HEK293 (cell line): Measurements from ENCODE around the gene PRXL2B.

Source experiments
- CTCF ChIA-PET: fragments of 350-600 bp; formaldehyde crosslinking; extraction: SDS; loops from one replicate; lab custom pipeline; 2021; ENCODE audit warnings: antibody characterized with exemption; lab: Yijun Ruan, JAX
- POLR2A ChIA-PET: fragments of 300-600 bp; formaldehyde crosslinking; extraction: SDS; loops from one replicate; lab custom pipeline; 2020; ENCODE audit warnings: antibody characterized with exemption, inconsistent platforms; lab: Yijun Ruan, JAX
- H3K27ac ChIP-seq: fragments of 200-500 bp; sonication (Bioruptor generic); 2 replicates; pipeline ENCODE4 v1.5.1; 2014; ENCODE audit warnings: low read depth, low read length, control low read depth, inconsistent platforms; ENCODE audit errors: extremely low read depth
- H3K36me3 ChIP-seq, 2 experiments: fragments of 200-500 bp in 1 of 2; sonication (Bioruptor generic) in 1 of 2; 1 replicate in 1 of 2; 2 replicates in 1 of 2; pipeline ENCODE4 v1.5.1; 2014 to 2017; ENCODE audit warnings: inconsistent platforms in 2 of 2, low read length in 2 of 2; ENCODE audit not compliant: control insufficient read depth in 2 of 2, insufficient read depth in 1 of 2
- H3K4me1 ChIP-seq: fragments of 200-500 bp; sonication (Bioruptor generic); 2 replicates; pipeline ENCODE4 v1.5.1; 2014; ENCODE audit warnings: mild to moderate bottlenecking, low read length, inconsistent platforms; ENCODE audit not compliant: control insufficient read depth, insufficient read depth
- H3K4me3 ChIP-seq: 2 replicates; pipeline ENCODE4 v1.5.1; 2011; ENCODE audit warnings: low read depth, mild to moderate bottlenecking, control low read depth, low read length, moderate library complexity
- H3K9me3 ChIP-seq: fragments of 200-500 bp; sonication (Bioruptor generic); 2 replicates; pipeline ENCODE4 v1.5.1; 2014; ENCODE audit warnings: low read depth, low read length, inconsistent platforms; ENCODE audit not compliant: control insufficient read depth, insufficient read depth
- EGR2 ChIP-seq: fragments of 450-650 bp; formaldehyde crosslinking; IDR thresholded peaks from 2 replicates; pipeline ENCODE4 v1.5.1; 2016; ENCODE audit warnings: low read depth, missing biosample characterization, missing genetic modification characterization
- HOXA7 ChIP-seq: sonication (generic); formaldehyde crosslinking; IDR thresholded peaks from 2 replicates; pipeline ENCODE4 v1.8.1; 2022; ENCODE audit warnings: missing genetic modification reagents, borderline replicate concordance
- KLF8 ChIP-seq: fragments of 450-650 bp; formaldehyde crosslinking; IDR thresholded peaks from 2 replicates; pipeline ENCODE4 v1.5.1; 2016; ENCODE audit warnings: missing biosample characterization, missing genetic modification characterization
- SETDB1 ChIP-seq: IDR thresholded peaks from one replicate; pipeline ENCODE4 v1.6.1; 2017; ENCODE audit warnings: mild to moderate bottlenecking, low read length, moderate library complexity, mixed read lengths; ENCODE audit not compliant: insufficient read length
- ZBTB48 ChIP-seq: fragments of 450-650 bp; formaldehyde crosslinking; IDR thresholded peaks from 2 replicates; pipeline ENCODE4 v1.5.1; 2016; ENCODE audit warnings: missing biosample characterization, missing genetic modification characterization
- ZNF175 ChIP-seq: fragments of 450-650 bp; formaldehyde crosslinking; IDR thresholded peaks from 2 replicates; pipeline ENCODE4 v1.5.1; 2016; ENCODE audit warnings: missing biosample characterization, missing genetic modification characterization
- ZNF23 ChIP-seq: fragments of 450-650 bp; formaldehyde crosslinking; IDR thresholded peaks from 2 replicates; pipeline ENCODE4 v1.5.1; 2016; ENCODE audit warnings: missing biosample characterization, missing genetic modification characterization, borderline replicate concordance
- ZNF677 ChIP-seq: fragments of 450-650 bp; IDR thresholded peaks from 2 replicates; pipeline ENCODE4 v1.5.0; 2018; ENCODE audit warnings: missing biosample characterization, mild to moderate bottlenecking, missing genetic modification characterization, moderate library complexity
- ZNF792 ChIP-seq: fragments of 450-650 bp; formaldehyde crosslinking; IDR thresholded peaks from 2 replicates; pipeline ENCODE4 v1.5.1; 2016; ENCODE audit warnings: missing biosample characterization, missing genetic modification characterization
- ZXDB ChIP-seq: fragments of 450-650 bp; formaldehyde crosslinking; IDR thresholded peaks from 2 replicates; pipeline ENCODE4 v1.5.1; 2016; ENCODE audit warnings: missing biosample characterization, missing genetic modification characterization
- TF ChIP-seq, protein P1 (sequence below): fragments of 450-650 bp; formaldehyde crosslinking; conservative IDR thresholded peaks from 2 replicates; pipeline ENCODE4 v1.5.1; 2016; ENCODE audit warnings: low read depth, missing biosample characterization, missing genetic modification characterization
- TF ChIP-seq, protein P2 (sequence below): fragments of 450-650 bp; formaldehyde crosslinking; IDR thresholded peaks from 2 replicates; pipeline ENCODE4 v1.5.1; 2016; ENCODE audit warnings: missing biosample characterization, missing genetic modification characterization
- TF ChIP-seq, protein P3 (sequence below): fragments of 450-650 bp; formaldehyde crosslinking; IDR thresholded peaks from 2 replicates; pipeline ENCODE4 v1.5.1; 2017; ENCODE audit warnings: missing biosample characterization, missing genetic modification characterization

The PRXL2B gene

DNA sequence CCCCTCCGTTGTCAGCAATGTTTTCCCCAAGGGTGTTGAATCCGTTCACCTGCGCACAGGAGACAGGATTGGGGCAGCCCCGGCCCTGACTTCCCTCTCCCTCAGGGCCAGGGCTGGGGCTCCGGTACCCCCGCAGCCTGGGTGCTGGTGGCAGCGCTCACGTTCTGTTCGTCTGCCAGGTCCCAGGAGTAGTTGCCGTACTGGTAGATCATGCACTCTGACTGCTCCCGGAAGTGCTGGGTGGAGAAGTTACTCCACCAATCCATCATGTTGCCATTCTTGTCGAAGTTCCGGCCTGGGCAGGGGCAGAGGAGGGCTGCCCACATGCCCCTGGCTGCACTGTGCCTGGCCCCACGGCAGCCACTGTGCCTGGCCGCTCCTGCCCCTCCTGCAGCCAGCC lies 6.1 kb downstream of the PRXL2B start:
- no peak overlapping the region for H3K4me3 ChIP-seq
- CTCF ChIA-PET: no interaction called here

DNA sequence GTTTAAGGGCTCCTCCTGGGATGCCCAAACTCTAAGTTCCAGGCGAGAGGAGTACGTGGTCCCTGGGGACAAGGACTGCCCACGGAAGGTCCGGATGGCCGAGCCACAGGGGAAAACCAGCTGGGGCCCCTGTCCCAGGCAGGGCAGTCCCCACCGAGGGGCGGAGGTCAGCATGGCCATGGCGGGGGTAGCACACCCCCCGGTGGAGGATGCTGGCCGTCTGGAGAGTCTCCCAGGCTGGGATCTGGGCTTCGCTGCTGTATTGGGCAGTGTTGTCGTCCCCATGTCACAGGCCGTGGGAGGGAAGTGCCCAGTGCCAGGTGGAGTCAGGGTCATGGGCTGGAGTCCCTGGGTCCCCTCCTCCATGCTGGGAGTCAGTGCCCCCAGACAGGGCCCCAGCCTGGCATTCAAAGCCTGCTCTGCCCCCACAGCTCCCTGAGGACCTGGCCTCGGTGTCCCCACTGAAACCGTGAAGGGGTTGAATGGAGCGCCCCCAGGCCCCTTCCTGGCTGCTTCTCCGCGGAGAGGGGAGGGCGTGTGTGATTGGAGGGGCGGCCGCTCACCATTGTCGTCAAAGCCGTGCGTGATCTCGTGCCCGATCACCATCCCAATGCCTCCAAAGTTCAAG lies 6.8 kb downstream of the PRXL2B start:
- CTCF ChIA-PET: no interaction called here
- H3K9me3 ChIP-seq: no peaks in the 10 kb centered on the region
- no peak overlapping the region for H3K27ac ChIP-seq
- POLR2A ChIA-PET: no interaction called here
- no peaks in the 10 kb centered on the region for H3K4me1 ChIP-seq
- H3K4me3 ChIP-seq: no peak overlapping the region
- H3K36me3 ChIP-seq: peaks cover 0 to 16% of the 10 kb centered on the region in 2 experiments; a peak in 1 of 3 replicates
- TF ChIP-seq ZXDB (tag by site-specific recombination) (no peak), HOXA7 (CRISPR knock-in tag) (no peak), SETDB1 (no peak), EGR2 (tag by site-specific recombination) (no peak), ZNF792 (tag by site-specific recombination) (no peak), KLF8 (tag by site-specific recombination) (no peak), ZBTB48 (tag by site-specific recombination) (no peak)
- TF ChIP-seq, protein P1, sequence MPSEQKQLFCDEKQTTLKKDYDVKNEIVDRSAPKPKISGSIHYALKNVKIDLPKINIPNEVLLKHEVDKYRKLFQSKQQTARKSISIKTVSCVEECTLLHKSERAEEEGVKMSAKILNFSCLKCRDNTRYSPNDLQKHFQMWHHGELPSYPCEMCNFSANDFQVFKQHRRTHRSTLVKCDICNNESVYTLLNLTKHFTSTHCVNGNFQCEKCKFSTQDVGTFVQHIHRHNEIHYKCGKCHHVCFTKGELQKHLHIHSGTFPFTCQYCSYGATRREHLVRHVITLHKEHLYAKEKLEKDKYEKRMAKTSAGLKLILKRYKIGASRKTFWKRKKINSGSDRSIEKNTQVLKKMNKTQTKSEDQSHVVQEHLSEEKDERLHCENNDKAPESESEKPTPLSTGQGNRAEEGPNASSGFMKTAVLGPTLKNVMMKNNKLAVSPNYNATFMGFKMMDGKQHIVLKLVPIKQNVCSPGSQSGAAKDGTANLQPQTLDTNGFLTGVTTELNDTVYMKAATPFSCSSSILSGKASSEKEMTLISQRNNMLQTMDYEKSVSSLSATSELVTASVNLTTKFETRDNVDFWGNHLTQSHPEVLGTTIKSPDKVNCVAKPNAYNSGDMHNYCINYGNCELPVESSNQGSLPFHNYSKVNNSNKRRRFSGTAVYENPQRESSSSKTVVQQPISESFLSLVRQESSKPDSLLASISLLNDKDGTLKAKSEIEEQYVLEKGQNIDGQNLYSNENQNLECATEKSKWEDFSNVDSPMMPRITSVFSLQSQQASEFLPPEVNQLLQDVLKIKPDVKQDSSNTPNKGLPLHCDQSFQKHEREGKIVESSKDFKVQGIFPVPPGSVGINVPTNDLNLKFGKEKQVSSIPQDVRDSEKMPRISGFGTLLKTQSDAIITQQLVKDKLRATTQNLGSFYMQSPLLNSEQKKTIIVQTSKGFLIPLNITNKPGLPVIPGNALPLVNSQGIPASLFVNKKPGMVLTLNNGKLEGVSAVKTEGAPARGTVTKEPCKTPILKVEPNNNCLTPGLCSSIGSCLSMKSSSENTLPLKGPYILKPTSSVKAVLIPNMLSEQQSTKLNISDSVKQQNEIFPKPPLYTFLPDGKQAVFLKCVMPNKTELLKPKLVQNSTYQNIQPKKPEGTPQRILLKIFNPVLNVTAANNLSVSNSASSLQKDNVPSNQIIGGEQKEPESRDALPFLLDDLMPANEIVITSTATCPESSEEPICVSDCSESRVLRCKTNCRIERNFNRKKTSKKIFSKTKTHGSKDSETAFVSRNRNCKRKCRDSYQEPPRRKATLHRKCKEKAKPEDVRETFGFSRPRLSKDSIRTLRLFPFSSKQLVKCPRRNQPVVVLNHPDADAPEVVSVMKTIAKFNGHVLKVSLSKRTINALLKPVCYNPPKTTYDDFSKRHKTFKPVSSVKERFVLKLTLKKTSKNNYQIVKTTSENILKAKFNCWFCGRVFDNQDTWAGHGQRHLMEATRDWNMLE: no peak
- TF ChIP-seq, protein P2, sequence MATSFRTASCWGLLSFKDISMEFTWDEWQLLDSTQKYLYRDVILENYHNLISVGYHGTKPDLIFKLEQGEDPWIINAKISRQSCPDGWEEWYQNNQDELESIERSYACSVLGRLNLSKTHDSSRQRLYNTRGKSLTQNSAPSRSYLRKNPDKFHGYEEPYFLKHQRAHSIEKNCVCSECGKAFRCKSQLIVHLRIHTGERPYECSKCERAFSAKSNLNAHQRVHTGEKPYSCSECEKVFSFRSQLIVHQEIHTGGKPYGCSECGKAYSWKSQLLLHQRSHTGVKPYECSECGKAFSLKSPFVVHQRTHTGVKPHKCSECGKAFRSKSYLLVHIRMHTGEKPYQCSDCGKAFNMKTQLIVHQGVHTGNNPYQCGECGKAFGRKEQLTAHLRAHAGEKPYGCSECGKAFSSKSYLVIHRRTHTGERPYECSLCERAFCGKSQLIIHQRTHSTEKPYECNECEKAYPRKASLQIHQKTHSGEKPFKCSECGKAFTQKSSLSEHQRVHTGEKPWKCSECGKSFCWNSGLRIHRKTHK (tag by site-specific recombination): no peak
- TF ChIP-seq, protein P3, sequence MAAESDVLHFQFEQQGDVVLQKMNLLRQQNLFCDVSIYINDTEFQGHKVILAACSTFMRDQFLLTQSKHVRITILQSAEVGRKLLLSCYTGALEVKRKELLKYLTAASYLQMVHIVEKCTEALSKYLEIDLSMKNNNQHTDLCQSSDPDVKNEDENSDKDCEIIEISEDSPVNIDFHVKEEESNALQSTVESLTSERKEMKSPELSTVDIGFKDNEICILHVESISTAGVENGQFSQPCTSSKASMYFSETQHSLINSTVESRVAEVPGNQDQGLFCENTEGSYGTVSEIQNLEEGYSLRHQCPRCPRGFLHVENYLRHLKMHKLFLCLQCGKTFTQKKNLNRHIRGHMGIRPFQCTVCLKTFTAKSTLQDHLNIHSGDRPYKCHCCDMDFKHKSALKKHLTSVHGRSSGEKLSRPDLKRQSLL (tag by site-specific recombination): no peak

More for the DNA sequence above, 6.1 kb downstream of the PRXL2B start:
- no peak for TF ChIP-seq ZNF175 (tag by site-specific recombination)
- TF ChIP-seq ZNF677 (tag by site-specific recombination): peak; percentile 85
- no peak for TF ChIP-seq ZNF23 (tag by site-specific recombination)
- H3K36me3 ChIP-seq: peaks cover 0 to 16% of the 10 kb centered on the region in 2 experiments; a peak in 1 of 3 replicates
- no peaks in the 10 kb centered on the region for H3K9me3 ChIP-seq
- H3K4me1 ChIP-seq: no peaks in the 10 kb centered on the region
- no peak overlapping the region for H3K27ac ChIP-seq
- POLR2A ChIA-PET: no interaction called here
